Activated CD4-positive, alpha-beta T cell treated with anti-CD3 and anti-CD28 coated beads for 36 hours (primary cell): Measurements from ENCODE around the gene NBL1. TPM values are rescaled to one million over a fixed set of nuclear protein-coding genes. Genes with fewer than 3 reads are reported as not detected.

Experiments
- ATAC-seq: fragments of 200-7000 bp; cut with Tn5 transposase; one replicate; pipeline ENCODE4 v1.10.0; 2021; ENCODE audit warnings: mild to moderate bottlenecking, moderate library complexity
- CTCF ChIA-PET: fragments of 350-600 bp; sonication (Branson Sonifier 250); formaldehyde crosslinking; loops from one replicate; lab custom pipeline; 2021; ENCODE audit warnings: antibody characterized with exemption; lab: Charles Lee
- POLR2A ChIA-PET: fragments of 350-600 bp; sonication (Branson Sonifier 250); formaldehyde crosslinking; loops from one replicate; lab custom pipeline; 2021; ENCODE audit warnings: antibody characterized with exemption, inconsistent platforms; lab: Charles Lee
- DNase-seq: peaks from one replicate; pipeline ENCODE4 v3.0.0-alpha.2; 2020
- H3K27ac Mint-ChIP-seq: one replicate; pipeline ENCODE4 v1.8.0; 2021; ENCODE audit warnings: mixed read lengths
- H3K27me3 Mint-ChIP-seq: one replicate; pipeline ENCODE4 v1.8.0; 2021; ENCODE audit warnings: mixed read lengths
- H3K36me3 Mint-ChIP-seq: one replicate; pipeline ENCODE4 v1.8.0; 2021; ENCODE audit warnings: low read depth, mixed read lengths
- H3K4me1 Mint-ChIP-seq: one replicate; pipeline ENCODE4 v1.8.0; 2021; ENCODE audit warnings: mixed read lengths
- H3K4me3 Mint-ChIP-seq: one replicate; pipeline ENCODE4 v1.8.0; 2021; ENCODE audit warnings: mild to moderate bottlenecking, moderate library complexity, mixed read lengths
- H3K9me3 Mint-ChIP-seq: one replicate; pipeline ENCODE4 v1.8.0; 2021; ENCODE audit warnings: low read depth, mixed read lengths
- intact Hi-C, 2 experiments: fragments of 100-400 bp; cut with DNase I in 1 of 2; cut with micrococcal nuclease in 1 of 2; formaldehyde crosslinking; loops; one replicate each; pipeline versions ENCODE4 v1.14.2 to v1.15.1; 2022 to 2024; cut with DNase I, micrococcal nuclease
- total RNA-seq, 2 experiments: library from RNA; stranded (reverse); gene quantifications; one replicate each; pipeline ENCODE4 v1.2.3, GENCODE V29; 2021

Gene NBL1
- total RNA-seq, 2 experiments from 2014 or later: 10.5 to 10.7 TPM

- Mint-ChIP-seq H3K27ac (no peak overlapping the region), H3K36me3 (peaks cover 4% of the 10 kb centered on the region), H3K4me3 (peak overlapping the region; percentile 68), H3K27me3 (peaks cover 31% of the 10 kb centered on the region), H3K4me1 (peaks cover 27% of the 10 kb centered on the region), H3K9me3 (no peaks in the 10 kb centered on the region)
- CTCF ChIA-PET: interaction anchor here (0.5 kb wide), 1 partner anchor 38 kb away, joined by 3 read pairs; no protein-coding TSS in a partner anchor
- intact Hi-C loops: no loop called here
- POLR2A ChIA-PET: no interaction called here
- DNase-seq: peak; percentile 39
- ATAC-seq: peak; percentile 27
Measured at GRCh38 chr1:19665496-19666465, 21.7 kb downstream of the NBL1 start.

GRCh38 chr1:19668888-19669287 lies 24.8 kb downstream of the NBL1 start:
- DNase-seq (no peak), ATAC-seq (no peak)
- CTCF ChIA-PET: interaction anchor here (0.7 to 1.9 kb wide), 5 partner anchors 10 to 719 kb away, joined by 3 to 15 read pairs (median 3); no protein-coding TSS in a partner anchor
- intact Hi-C loops: no loop called here
- H3K27ac Mint-ChIP-seq: no peak overlapping the region
- POLR2A ChIA-PET: no interaction called here
- peaks cover 29% of the 10 kb centered on the region for H3K27me3 Mint-ChIP-seq
- H3K36me3 Mint-ChIP-seq: peaks cover 4% of the 10 kb centered on the region
- peaks cover 22% of the 10 kb centered on the region for H3K4me1 Mint-ChIP-seq
- H3K4me3 Mint-ChIP-seq: no peak overlapping the region
- no peaks in the 10 kb centered on the region for H3K9me3 Mint-ChIP-seq

DNA sequence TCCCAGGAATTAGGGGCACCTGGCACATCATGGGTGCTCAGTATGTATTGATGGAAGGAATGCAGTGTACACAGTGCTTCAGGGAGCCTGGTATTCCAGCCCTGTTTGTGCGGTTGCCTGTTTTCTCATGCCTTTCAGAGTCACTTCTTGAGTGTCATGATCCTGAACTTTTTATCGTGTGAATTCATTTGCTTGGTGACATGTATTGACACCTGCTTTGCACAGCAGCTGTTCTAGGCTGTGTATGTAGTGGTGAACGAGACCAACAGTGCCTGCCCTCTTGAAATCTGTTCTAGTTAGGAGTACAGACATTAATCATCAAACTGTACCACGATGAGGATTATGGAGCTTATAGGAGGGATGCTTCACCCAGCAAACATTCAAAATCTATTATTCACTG lies 26.7 kb downstream of the NBL1 start:
- Mint-ChIP-seq H3K27ac (no peak overlapping the region), H3K9me3 (no peaks in the 10 kb centered on the region), H3K36me3 (peaks cover 4% of the 10 kb centered on the region), H3K27me3 (peaks cover 22% of the 10 kb centered on the region), H3K4me1 (peaks cover 18% of the 10 kb centered on the region), H3K4me3 (no peak overlapping the region)
- ATAC-seq (peak; percentile 39), DNase-seq (no peak)
- CTCF ChIA-PET: interaction anchor here (0.6 to 1.1 kb wide), 2 partner anchors 9 to 1550 kb away, joined by 4 to 5 read pairs; no protein-coding TSS in a partner anchor
- POLR2A ChIA-PET: no interaction called here
- intact Hi-C loops: no loop called here

- ATAC-seq (no peak), DNase-seq (no peak)
- intact Hi-C loops: no loop called here
- POLR2A ChIA-PET: interaction anchor here (0.6 to 1.1 kb wide), 3 partner anchors 39 to 137 kb away, joined by 4 read pairs; no protein-coding TSS in a partner anchor
- peaks cover 8% of the 10 kb centered on the region for H3K4me1 Mint-ChIP-seq
- H3K27ac Mint-ChIP-seq: no peak overlapping the region
- no peaks in the 10 kb centered on the region for H3K36me3 Mint-ChIP-seq
- CTCF ChIA-PET: interaction anchor here (0.6 to 1.9 kb wide), 4 partner anchors 11 to 570 kb away, joined by 3 to 12 read pairs (median 3); no protein-coding TSS in a partner anchor
- peaks cover 9% of the 10 kb centered on the region for H3K27me3 Mint-ChIP-seq
- H3K9me3 Mint-ChIP-seq: no peaks in the 10 kb centered on the region
- no peak overlapping the region for H3K4me3 Mint-ChIP-seq
Measured at GRCh38 chr1:19672237-19672636, 28.1 kb downstream of the NBL1 start.

DNA sequence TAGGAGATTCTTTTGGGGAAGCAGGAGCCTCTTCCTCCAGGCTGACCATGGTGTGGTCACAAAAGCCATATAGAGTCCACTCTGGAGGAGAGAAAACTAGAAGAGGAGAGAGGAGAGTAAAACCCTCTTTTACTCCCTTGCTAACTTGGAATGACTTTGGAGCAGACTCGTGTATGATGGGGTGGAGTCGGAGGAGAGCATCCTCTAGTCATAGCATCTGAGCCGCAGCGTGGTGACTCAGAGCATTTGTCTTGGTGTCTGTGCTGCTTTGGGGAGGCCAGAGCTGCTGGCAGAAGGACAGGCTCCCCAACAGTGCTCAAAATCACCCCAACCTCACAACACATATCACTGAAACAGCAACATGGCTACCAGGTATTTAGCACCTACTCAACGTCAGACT lies 31.7 kb downstream of the NBL1 start:
- ATAC-seq: no peak

DNA sequence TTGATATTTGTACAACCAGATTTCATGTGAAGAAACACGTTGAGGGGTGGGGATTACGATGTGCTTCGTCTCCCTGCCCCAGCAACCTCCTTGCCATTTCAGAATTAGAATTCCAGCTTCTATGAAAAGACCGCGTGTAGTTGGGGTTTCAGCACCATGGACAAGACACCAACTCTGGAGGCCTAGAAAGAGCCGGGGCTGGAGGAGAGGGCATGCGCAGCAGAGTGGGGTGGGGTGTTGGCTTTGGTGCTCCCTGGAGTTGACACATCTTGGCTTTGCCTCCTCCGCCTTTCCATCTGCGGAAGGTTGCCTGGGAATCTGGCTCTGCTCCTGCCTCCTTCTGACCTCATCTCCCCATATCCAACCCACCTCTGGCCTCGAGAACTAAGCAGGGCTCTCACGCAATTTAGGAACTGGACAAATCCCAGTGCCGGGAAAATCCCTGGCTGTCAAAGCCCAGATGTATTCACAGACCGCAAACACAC lies 32.4 kb downstream of the NBL1 start:
- ChIA-PET CTCF (interaction anchor here (0.6 to 2.9 kb wide), 4 partner anchors 15 to 92 kb away, joined by 3 to 20 read pairs (median 6); no protein-coding TSS in a partner anchor), POLR2A (no interaction called here)
- intact Hi-C loops: no loop called here
- peak; percentile 47 for DNase-seq
- Mint-ChIP-seq H3K4me1 (no peaks in the 10 kb centered on the region), H3K27me3 (no peaks in the 10 kb centered on the region), H3K27ac (no peak overlapping the region), H3K9me3 (no peaks in the 10 kb centered on the region), H3K36me3 (no peaks in the 10 kb centered on the region), H3K4me3 (no peak overlapping the region)
- ATAC-seq: no peak

More for the DNA sequence above, 31.7 kb downstream of the NBL1 start:
- Mint-ChIP-seq H3K27ac (no peak overlapping the region), H3K4me3 (no peak overlapping the region), H3K27me3 (no peaks in the 10 kb centered on the region), H3K36me3 (no peaks in the 10 kb centered on the region), H3K9me3 (no peaks in the 10 kb centered on the region), H3K4me1 (no peaks in the 10 kb centered on the region)
- no peak for DNase-seq
- ChIA-PET POLR2A (no interaction called here), CTCF (interaction anchor here (0.6 to 2.9 kb wide), 3 partner anchors 12 to 28 kb away, joined by 4 to 20 read pairs (median 7); no protein-coding TSS in a partner anchor)
- intact Hi-C loops: no loop called here

- ATAC-seq (no peak), DNase-seq (no peak)
- Mint-ChIP-seq H3K4me3 (no peak overlapping the region), H3K27me3 (no peaks in the 10 kb centered on the region), H3K9me3 (no peaks in the 10 kb centered on the region), H3K4me1 (no peaks in the 10 kb centered on the region), H3K27ac (no peak overlapping the region), H3K36me3 (no peaks in the 10 kb centered on the region)
- POLR2A ChIA-PET: no interaction called here
- intact Hi-C loops: no loop called here
- CTCF ChIA-PET: interaction anchor here (2.9 kb wide), 1 partner anchor 17 kb away, joined by 20 read pairs; no protein-coding TSS in a partner anchor
Measured at GRCh38 chr1:19678493-19678892, 34.4 kb downstream of the NBL1 start.

DNA sequence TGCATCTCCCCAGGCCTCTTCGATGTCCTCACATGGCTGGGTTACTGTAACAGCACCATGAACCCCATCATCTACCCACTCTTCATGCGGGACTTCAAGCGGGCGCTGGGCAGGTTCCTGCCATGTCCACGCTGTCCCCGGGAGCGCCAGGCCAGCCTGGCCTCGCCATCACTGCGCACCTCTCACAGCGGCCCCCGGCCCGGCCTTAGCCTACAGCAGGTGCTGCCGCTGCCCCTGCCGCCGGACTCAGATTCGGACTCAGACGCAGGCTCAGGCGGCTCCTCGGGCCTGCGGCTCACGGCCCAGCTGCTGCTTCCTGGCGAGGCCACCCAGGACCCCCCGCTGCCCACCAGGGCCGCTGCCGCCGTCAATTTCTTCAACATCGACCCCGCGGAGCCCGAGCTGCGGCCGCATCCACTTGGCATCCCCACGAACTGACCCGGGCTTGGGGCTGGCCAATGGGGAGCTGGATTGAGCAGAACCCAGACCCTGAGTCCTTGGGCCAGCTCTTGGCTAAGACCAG lies 34.9 kb downstream of the NBL1 start:
- no peak for ATAC-seq
- no peaks in the 10 kb centered on the region for H3K4me1 Mint-ChIP-seq
- ChIA-PET CTCF (interaction anchor here (2.9 kb wide), 1 partner anchor 17 kb away, joined by 20 read pairs; no protein-coding TSS in a partner anchor), POLR2A (no interaction called here)
- intact Hi-C loops: no loop called here
- DNase-seq: no peak
- no peaks in the 10 kb centered on the region for H3K36me3 Mint-ChIP-seq
- H3K9me3 Mint-ChIP-seq: no peaks in the 10 kb centered on the region
- no peaks in the 10 kb centered on the region for H3K27me3 Mint-ChIP-seq
- no peak overlapping the region for H3K27ac Mint-ChIP-seq
- no peak overlapping the region for H3K4me3 Mint-ChIP-seq

GRCh38 chr1:19679691-19680090 lies 35.6 kb downstream of the NBL1 start:
- Mint-ChIP-seq H3K4me3 (no peak overlapping the region), H3K27me3 (no peaks in the 10 kb centered on the region), H3K36me3 (peaks cover 1% of the 10 kb centered on the region), H3K4me1 (no peaks in the 10 kb centered on the region), H3K9me3 (no peaks in the 10 kb centered on the region), H3K27ac (no peak overlapping the region)
- DNase-seq (no peak), ATAC-seq (no peak)
- intact Hi-C loops: no loop called here
- ChIA-PET CTCF (no interaction called here), POLR2A (no interaction called here)

DNA sequence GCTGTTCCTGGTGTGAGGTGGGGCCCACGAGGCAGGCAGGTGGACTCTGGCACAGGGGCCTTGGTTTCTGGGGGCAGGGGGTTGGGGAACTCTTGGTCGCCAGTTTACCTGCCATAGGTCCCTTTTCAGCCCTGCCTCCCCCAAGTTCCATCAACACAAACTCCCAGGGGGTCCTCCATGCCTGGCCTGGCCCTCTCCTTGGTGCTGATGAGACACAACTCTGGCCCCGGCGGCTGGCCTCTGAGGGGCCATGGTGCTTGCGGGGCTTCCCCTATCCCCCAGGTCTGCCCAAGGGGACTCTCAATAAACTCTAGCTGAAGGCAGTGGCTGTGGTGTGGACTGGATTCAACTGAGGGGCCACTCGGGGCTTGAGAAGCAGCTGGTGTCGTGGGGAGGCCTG lies 36.5 kb downstream of the NBL1 start:
- Mint-ChIP-seq H3K4me1 (no peaks in the 10 kb centered on the region), H3K4me3 (no peak overlapping the region), H3K36me3 (peaks cover 2% of the 10 kb centered on the region), H3K27ac (no peak overlapping the region), H3K9me3 (no peaks in the 10 kb centered on the region), H3K27me3 (no peaks in the 10 kb centered on the region)
- intact Hi-C loops: no loop called here
- DNase-seq (no peak), ATAC-seq (no peak)
- CTCF ChIA-PET: interaction anchor here (0.7 to 1.1 kb wide), 4 partner anchors 26 to 303 kb away, joined by 3 read pairs; no protein-coding TSS in a partner anchor
- POLR2A ChIA-PET: no interaction called here

- POLR2A ChIA-PET: no interaction called here
- CTCF ChIA-PET: interaction anchor here (0.6 to 1.5 kb wide), 4 partner anchors 20 to 101 kb away, joined by 3 to 5 read pairs (median 3); no protein-coding TSS in a partner anchor
- Mint-ChIP-seq H3K4me1 (peaks cover 1% of the 10 kb centered on the region), H3K9me3 (no peaks in the 10 kb centered on the region), H3K4me3 (no peak overlapping the region), H3K27me3 (no peaks in the 10 kb centered on the region), H3K36me3 (peaks cover 4% of the 10 kb centered on the region), H3K27ac (no peak overlapping the region)
- intact Hi-C loops: no loop called here
- DNase-seq (no peak), ATAC-seq (no peak)
Measured at GRCh38 chr1:19682257-19682656, 38.1 kb downstream of the NBL1 start.
